Right lobe of liver (tissue), 6 donors: ENCODE measurements around the gene RBL2. TPM values are rescaled to one million over a fixed set of nuclear protein-coding genes. Genes with fewer than 3 reads are reported as not detected.
"Not testable (repeated sequence)": the region's sequence is repeated elsewhere in the genome, so short reads cannot be mapped to it uniquely, and the experiment has no call there.

ENCODE experiments used
- ATAC-seq, 4 donors: fragments of 200-7000 bp; cut with Tn5 transposase; one replicate each; pipeline ENCODE4 v1.9.1; 2020; ENCODE audit warnings: mild to moderate bottlenecking in 4 of 4, moderate library complexity in 4 of 4
- DNase-seq, 3 donors: peaks; one replicate each; pipeline ENCODE4 v3.0.0-alpha.2; 2020
- H3K27ac ChIP-seq, 3 donors: fragments of 200-600 bp; one replicate each; pipeline ENCODE4 v1.8.0; 2022
- H3K27me3 ChIP-seq, 2 donors: fragments of 200-600 bp; one replicate each; pipeline ENCODE4 v1.8.0; 2022
- H3K36me3 ChIP-seq, 4 donors: fragments of 200-600 bp; sonication (generic) in 1 of 4; one replicate each; pipeline versions ENCODE4 v1.5.1 to v1.8.0; 2017 to 2022; ENCODE audit warnings: control low read depth in 1 of 4
- H3K4me1 ChIP-seq, 4 donors: fragments of 200-600 bp; sonication (generic) in 1 of 4; one replicate each; pipeline versions ENCODE4 v1.5.1 to v1.8.0; 2017 to 2022; ENCODE audit warnings: control low read depth in 1 of 4
- H3K4me3 ChIP-seq, 3 donors: fragments of 200-600 bp; one replicate each; pipeline ENCODE4 v1.8.0; 2022
- H3K9me3 ChIP-seq, 4 donors: fragments of 200-600 bp; sonication (generic) in 1 of 4; one replicate each; pipeline versions ENCODE4 v1.5.1 to v1.8.0; 2017 to 2022; ENCODE audit warnings: control low read depth in 1 of 4
- POLR2A ChIP-seq: fragments of 450-650 bp; IDR thresholded peaks from one replicate; pipeline ENCODE4 v1.6.1; 2017; ENCODE audit warnings: antibody characterized with exemption, mild to moderate bottlenecking
- WGBS: methylation state at CpG from one replicate; pipeline ENCODE4 v1.1.6; 2018; ENCODE audit warnings: low coverage, low lambda C conversion rate; ENCODE audit not compliant: insufficient coverage; ENCODE audit errors: missing lambda C conversion rate; 5-methylcytosine and 5-hydroxymethylcytosine counted together
- intact Hi-C, 2 donors: fragments of 100-400 bp; cut with DNase I; formaldehyde crosslinking; loops; one replicate each; pipeline versions ENCODE4 v1.11.2 to v1.14.1; 2022
- small RNA-seq, 2 experiments: library from RNA; depleted of rRNA; stranded (forward); fragments of <200 nt; gene quantifications; one replicate each; pipeline ENCODE3, GENCODE V24; 2016
- total RNA-seq, 6 experiments: library from RNA; depleted of rRNA in 2 of 6; stranded (reverse); fragments of >200 nt in 2 of 6; fragmentation: NEBNext Ultra II Directional in 3 of 6; extraction: Animal tissue kit (Norgen Biotek cat#: 25700) in 3 of 6; gene quantifications; one replicate each; pipeline versions ENCODE4 v1.1.0 to v1.2.4, GENCODE V29; 2016 to 2023
- TF ChIP-seq, protein P1 (sequence below), 4 donors: fragments of 200-600 bp in 3 of 4; fragments of 450-650 bp in 1 of 4; IDR thresholded peaks; one replicate each; pipeline versions ENCODE4 v1.5.1 to v1.8.0; 2016 to 2022; ENCODE audit warnings: antibody characterized with exemption in 4 of 4, mild to moderate bottlenecking in 2 of 4
- donor health status: DM: no; HTN: yes; CAD: no.
- donor health status: DM: no; HTN: no; CAD: no.
- donor health status: DM: no; HTN: no; CAD: no.
- donor health status: DM: no; HTN: yes; CAD: no.
- donor health status: DM: no; HTN: yes; CAD: no.

RBL2 gene
- total RNA-seq, 6 experiments from 2014 or later = 26.3 to 63.1 (median 38.8) TPM

DNA sequence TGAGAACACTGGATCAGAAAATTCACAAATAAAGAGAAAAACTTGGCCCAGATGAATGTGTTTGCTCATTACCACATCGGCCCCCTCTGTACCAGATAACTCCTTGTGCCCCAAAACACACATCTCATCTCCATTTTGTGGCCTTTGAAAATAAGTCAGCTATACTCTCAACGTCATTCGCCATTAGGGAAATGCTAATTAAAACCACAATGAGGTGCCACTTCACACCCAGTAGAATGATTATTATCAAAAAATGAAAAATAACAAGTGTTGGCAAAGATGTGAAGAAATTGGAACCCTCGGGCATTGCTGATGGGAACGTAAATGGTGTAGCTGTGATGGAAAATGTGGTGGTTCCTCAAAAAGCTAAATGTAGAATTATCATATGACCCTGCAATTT, 103.4 kb downstream of the RBL2 start:
- Histone ChIP-seq H3K36me3 (no peaks in the 10 kb centered on the region), H3K9me3 (no peaks in the 10 kb centered on the region), H3K27ac (no peak overlapping the region), H3K27me3 (no peaks in the 10 kb centered on the region), H3K4me3 (no peak overlapping the region), H3K4me1 (no peaks in the 10 kb centered on the region)
- ATAC-seq = no peak
- WGBS = 60% methylated on average over 5 of the region's 5 CpGs
- TF ChIP-seq, protein P1, sequence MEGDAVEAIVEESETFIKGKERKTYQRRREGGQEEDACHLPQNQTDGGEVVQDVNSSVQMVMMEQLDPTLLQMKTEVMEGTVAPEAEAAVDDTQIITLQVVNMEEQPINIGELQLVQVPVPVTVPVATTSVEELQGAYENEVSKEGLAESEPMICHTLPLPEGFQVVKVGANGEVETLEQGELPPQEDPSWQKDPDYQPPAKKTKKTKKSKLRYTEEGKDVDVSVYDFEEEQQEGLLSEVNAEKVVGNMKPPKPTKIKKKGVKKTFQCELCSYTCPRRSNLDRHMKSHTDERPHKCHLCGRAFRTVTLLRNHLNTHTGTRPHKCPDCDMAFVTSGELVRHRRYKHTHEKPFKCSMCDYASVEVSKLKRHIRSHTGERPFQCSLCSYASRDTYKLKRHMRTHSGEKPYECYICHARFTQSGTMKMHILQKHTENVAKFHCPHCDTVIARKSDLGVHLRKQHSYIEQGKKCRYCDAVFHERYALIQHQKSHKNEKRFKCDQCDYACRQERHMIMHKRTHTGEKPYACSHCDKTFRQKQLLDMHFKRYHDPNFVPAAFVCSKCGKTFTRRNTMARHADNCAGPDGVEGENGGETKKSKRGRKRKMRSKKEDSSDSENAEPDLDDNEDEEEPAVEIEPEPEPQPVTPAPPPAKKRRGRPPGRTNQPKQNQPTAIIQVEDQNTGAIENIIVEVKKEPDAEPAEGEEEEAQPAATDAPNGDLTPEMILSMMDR (IDR thresholded peaks at IDR 0.05) = no peak
- TF ChIP-seq POLR2A = no peak
- intact Hi-C loops = no loop called here
- DNase-seq = no peak

DNA sequence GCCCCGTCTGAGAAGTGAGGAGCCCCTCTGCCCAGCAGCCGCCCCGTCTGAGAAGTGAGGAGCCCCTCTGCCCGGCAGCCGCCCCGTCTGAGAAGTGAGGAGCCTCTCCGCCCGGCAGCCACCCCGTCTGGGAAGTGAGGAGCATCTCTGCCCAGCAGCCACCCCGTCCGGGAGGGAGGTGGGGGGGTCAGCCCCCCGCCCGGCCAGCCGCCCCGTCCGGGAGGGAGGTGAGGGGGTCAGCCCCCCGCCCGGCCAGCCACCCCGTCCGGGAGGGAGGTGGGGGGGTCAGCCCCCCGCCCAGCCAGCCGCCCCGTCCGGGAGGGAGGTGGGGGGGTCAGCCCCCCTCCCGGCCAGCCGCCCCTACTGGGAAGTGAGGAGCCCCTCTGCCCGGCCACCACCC, 105.1 kb downstream of the RBL2 start:
- H3K9me3 ChIP-seq, DNase-seq, H3K27ac ChIP-seq, H3K4me3 ChIP-seq, intact Hi-C loops, H3K27me3 ChIP-seq, H3K4me1 ChIP-seq, ATAC-seq, H3K36me3 ChIP-seq: not testable (repeated sequence)
- WGBS = no CpG with 5 or more reads among the region's 27 CpGs

DNA sequence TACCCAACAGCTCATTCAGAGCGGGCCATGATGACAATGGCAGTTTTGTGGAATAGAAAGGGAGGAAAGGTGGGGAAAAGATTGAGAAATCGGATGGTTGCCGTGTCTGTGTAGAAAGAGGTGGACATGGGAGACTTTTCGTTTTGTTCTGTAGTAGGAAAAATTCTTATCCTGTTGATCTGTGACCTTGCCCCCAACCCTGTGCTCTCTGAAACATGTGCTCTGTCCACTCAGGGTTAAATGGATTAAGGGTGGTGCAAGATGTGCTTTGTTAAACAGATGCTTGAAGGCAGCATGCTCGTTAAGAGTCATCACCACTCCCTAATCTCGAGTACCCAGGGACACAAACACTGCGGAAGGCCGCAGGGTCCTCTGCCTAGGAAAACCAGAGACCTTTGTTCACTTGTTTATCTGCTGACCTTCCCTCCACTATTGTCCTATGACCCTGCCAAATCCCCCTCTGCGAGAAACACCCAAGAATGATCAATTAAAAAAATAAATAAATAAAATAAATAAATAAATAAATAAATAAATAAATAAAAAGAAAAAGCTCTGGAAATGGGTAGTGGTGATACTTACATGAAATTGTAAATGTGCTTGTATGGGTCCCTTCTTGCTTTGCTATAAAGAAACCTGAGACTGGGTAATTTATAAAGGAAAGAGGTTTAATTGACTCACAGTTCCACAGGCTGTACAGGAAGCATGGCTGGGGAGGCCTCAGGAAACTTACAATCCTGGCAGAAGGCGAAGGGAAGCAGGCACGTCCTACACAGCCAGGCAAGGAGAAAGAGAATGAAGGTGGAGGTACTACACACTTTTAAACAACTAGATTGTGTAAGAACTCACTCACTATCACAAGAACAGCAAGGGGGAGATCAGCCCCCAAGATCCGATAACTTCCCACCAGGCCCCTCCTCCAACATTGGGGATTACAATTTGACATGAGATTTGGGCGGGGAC, 105.8 kb downstream of the RBL2 start:
- DNase-seq, H3K4me1 ChIP-seq, ATAC-seq, H3K9me3 ChIP-seq, H3K27me3 ChIP-seq, H3K36me3 ChIP-seq, intact Hi-C loops, H3K27ac ChIP-seq, H3K4me3 ChIP-seq: not testable (repeated sequence)
- 65% methylated on average over 10 of the region's 13 CpGs for WGBS

Small RNA genes within 50 kb of the gene (small RNA-seq; reads per million reads assigned to genes)
- gene RNU6-1153P = 0 reads per million in 2 experiments

Other genes starting within 250 kb of the RBL2 start
- 10 to 100 TPM; 23.3 to 42.4 (median 26.5) TPM for gene AKTIP, start 68.7 kb downstream of the RBL2 start, total RNA-seq